HK-2 (cell line): ENCODE measurements around the gene NEURL4.
"Not testable (repeated sequence)": the region's sequence is repeated elsewhere in the genome, so short reads cannot be mapped to it uniquely, and the experiment has no call there.

Experiments used
- DNase-seq: peaks from one replicate; pipeline ENCODE4 v3.0.0-alpha.2; 2018; ENCODE audit not compliant: unreplicated experiment

The NEURL4 gene

DNA sequence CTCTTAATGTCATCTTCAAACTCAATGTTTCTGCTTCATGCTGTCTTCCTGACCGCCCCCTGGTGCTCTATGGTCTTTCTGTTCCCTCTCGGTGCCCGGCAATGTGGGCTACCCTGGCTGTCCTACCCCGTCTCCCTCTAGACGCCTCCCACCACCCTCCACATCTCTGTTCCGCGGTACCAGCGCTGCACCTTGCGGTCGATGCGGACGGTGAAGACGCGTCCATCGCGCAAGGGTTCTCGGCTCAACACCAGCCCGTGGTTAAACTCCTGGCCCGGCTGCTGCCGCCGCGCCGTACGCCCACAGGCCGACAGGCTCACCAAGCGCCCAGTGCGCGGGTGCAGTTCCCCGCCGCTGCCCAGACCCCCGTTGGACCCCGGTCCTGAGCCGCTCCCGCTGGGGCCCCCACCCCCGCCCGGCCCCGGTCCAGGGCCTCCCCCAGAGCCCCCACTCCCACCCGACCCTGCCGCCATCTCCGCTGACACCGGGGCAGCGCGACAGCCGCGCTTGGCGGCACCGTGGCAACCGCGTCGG is at the start of gene NEURL4:
NEURL4 (minus strand) TSS at position 496 of the 534 bp plus-strand sequence; CDS start at position 473, 23 bp downstream.
- DNase-seq = no peak

DNA sequence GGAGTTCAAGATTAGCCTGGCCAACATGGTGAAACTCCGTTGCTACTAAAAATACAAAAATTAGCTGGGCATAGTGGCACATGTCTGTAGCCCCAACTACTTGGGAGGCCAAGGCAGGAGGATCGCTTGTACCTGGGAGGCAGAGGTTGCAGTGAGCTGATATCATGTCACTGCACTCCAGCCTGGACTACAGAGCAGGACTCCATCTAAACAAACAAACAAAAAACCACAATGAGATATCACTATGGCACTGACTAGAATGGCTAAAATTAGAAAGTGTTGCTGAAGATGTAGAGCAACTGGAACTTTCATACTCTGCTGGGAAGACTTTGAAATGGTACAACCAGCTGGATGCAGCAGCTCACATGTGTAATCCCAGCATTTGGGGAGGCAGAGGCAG is 45.2 kb upstream of the NEURL4 start:
- no peak for DNase-seq

DNA sequence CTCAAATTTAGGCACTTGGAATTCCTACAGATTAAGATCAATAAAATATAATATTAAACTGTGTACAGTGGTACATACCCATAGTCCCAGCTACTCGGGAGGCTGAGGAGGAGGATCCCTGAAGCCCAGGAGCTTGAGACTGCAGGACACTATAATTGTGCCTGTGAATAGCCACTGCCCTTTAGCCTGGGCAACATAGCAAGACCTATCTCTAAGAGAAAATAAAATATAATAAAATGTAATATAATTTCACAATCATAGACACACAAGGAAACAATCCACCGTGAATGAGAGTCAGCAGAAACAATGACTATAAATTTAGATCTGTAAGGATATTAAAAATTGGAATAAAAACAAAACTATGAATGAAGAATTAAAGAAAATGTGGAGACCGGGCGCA is 41.7 kb upstream of the NEURL4 start:
- DNase-seq = no peak

DNA sequence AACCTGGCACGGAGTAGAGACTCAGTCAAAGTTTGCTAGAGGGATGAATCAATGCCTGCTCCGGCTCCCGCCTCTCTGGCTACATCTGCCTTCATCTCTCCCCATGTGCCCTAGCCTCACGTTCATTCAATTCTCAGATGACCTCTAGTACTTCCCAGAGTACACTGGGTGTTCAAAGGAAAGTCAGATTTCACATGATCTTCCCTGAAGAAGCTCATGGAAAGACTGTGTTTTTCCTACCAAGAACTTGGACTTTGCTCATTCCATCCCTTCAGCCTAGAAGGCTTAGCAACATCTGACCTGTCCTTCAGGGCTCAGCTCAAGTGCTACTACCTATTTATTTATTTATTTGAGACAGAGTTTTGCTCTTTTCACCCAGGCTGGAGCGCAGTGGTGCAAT is 40.7 kb upstream of the NEURL4 start:
- no peak for DNase-seq

DNA sequence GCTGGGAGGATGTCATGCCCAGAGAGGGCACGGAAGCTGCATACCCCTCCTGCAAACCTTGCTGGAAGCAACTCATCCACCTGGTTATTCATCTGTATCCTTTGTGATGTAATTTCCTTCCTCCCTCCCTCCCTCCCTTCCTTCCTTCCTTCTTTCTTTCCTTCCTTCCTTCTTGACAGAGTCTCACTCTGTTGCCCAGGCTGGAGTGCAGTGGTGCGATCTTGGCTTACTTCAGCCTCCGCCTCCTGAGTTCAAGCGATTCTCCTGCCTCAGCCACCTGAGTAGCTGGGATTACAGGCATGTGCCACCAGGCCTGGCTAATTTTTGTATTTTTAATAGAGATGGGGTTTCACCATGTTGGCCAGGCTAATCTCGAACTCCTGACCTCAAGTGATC is 39.5 kb upstream of the NEURL4 start:
- not testable (repeated sequence) for DNase-seq

DNA sequence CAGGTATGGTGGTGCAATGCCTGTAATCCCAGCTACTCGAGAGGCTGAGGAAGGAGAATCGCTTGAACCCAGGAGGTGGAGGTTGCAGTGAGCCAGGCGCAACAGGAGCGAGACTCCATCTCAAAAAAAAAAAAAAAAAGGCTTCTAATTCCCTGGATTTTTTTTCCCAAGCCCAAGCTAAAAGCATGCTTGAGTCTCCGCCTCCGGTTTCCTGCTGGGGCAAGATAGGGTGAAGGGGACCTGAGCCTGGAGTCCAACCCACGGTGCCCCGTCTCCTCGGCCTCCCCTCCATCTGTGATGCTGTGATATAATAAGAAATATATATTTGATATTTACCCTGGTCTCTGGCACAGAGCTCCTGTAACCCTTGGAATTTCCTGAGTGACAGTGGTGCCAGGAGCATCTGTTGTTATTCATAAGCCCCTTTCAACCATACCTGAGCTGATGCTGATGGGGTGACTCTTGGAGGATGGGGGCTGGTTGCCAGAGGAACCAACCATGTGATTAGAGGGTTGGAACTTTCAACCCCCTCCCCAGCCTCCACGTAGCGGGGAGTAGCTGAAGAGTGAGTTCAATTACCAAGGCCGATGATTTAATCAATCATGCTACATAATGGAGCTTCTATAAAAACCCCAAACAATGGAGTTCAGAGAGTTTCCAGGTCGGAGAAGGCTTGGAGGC is 38.9 kb upstream of the NEURL4 start:
- DNase-seq = no peak

DNA sequence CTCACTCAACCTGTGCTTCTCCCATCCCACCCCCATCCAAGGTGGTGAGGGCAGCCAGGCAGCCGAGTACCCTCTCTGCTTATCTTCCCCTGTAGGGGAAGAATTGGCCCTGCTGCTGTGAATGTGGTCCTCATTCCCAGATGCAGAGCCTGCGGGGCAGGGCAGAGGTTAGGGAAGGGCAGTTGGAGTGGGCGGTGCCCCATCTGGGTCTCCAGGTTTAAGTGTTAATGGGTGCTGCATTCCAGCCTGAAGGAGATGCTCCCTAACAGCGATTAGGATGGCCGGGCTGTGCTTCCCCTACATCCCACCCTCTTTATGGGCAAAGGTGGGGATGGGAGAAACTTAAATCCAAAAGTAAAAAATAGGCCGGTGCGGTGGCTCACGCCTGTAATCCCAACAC is 37.9 kb upstream of the NEURL4 start:
- no peak for DNase-seq

DNA sequence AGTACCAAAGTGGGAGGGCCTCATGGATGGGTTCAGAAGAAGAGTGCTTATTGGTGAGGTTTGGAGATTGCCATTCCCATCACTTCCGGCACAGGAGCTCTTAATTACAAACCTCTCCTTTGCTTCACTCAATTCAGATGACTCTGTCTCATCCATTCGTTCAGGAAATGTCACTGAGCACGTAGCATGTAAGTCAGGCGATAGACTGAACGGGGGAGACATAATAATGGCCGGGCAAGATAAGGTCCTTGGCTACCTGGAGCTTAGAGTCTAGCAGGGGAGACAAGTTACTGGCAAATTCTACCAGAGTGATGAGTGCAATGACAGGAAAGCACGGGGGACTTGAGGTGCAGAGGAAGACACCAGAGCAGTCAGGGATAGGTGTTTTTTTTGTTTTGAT is 36.8 kb upstream of the NEURL4 start:
- not testable (repeated sequence) for DNase-seq

DNA sequence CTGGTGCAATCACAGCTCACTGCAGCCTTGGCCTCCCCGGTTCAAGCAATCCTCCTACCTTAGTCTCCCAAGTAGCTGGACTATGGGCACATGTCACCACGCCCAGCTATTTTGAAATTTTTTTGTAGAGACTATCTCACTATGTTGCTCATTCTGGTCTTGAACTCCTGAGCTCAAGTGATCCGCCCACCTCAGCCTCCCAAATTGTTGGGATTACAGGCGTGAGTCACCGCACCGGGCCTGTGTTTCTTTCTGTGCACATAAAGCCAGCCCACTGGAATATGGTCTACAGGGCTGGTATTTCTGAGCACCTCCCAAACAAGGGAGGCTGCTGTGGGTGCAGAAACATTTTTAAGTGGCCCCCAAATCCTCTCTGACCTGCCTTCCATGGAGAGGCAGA is 34.2 kb upstream of the NEURL4 start:
- no peak for DNase-seq

DNA sequence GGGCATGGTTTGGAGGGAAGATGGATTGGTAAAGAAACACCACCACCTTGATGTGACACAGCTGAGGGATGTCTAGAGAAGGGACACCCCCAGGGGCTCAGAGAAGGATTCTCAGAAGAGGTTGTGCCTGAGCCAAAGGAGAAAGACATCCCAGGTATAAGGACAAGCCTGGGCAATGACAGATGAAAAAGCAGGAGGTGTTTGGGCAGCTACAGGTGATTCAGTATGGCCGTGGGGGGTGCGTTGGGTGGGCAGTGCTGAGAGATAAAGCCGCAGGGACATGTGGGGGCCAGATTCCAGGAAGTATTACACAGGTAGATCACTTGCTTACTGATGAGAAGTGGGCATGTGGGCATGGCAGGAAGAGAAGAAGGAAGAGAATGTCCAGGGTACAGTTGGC is 32.8 kb upstream of the NEURL4 start:
- DNase-seq = no peak

DNA sequence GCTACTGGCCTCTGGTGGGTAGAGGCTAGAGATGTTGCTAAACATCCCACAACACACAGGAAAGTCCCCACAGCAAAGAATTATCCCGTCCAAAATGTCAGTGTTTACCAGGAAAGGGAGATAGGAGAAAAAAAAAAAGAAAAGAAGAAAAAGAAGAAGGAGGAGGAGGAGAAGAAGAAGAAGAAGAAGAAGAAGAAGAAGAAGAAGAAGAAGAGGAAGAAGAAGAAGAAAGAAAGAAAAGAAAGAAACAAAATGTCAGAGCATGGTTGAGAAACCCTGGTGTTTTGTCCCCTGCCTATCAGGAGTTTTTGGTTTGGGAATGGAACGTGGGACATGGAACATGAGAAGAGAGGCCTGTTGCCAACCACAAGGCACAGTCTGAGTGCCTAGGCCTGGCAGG is 28.2 kb upstream of the NEURL4 start:
- no peak for DNase-seq

DNA sequence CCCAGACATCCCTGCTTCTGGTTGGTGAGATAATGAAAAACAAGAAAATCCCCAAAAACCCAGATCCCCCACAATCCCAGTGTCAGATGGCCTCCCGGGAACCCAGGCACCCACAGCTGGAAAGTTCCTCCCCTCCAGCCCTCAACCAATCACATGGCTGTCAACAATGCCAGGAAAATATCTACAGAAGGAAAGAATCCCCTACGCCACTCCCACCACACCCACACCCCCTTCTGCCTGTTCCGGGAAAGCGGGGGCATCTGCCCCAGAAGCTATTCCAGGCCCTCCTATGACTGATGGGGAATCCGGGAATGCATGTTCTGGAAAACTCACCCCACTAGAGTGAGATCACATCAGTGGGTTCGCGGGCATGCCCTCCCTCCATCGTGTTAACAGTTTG is 27.6 kb upstream of the NEURL4 start:
- no peak for DNase-seq

DNA sequence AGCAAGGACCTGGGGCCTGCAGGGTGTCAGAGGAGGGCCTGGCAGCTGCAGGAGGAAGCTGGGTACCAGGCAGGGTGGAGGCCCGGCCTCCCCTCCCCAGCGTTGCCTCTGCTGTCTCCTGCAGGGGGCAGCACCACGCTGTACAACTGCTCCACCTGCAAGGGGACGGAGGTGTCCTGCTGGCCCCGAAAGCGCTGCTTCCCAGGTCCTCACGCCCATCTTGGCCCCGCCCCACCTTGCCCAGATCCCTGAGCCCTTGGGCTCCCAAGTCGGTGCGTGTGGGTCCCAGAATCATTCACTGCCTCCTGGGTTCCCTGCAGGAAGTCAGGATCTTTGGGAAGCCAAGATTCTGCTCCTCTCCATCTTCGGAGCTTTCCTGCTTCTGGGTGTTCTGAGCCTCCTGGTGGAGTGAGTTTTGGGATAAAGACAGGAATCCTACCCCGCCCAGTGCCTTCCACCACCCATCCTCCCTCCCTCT is 27.0 kb upstream of the NEURL4 start:
- DNase-seq = peak; percentile 85

DNA sequence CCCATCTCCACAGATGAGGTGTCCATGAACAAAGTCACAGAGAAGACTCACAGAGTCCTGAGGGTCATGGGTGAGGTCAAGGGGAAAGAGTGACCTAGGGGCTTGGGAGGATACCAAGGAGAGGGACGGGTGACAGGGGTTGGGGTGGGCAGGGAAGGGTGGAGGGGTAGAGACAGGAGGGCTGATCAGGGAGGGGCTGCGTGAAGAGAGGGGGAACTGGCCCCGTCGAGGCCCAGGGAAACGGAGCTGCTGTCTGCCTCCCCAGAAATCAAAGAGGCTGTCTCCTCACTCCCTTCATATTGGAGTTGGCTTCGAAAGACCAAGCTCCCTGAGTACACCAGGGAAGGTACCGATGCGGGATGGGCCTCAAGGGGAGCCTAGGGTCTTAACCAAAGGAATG is 26.4 kb upstream of the NEURL4 start:
- DNase-seq = no peak

DNA sequence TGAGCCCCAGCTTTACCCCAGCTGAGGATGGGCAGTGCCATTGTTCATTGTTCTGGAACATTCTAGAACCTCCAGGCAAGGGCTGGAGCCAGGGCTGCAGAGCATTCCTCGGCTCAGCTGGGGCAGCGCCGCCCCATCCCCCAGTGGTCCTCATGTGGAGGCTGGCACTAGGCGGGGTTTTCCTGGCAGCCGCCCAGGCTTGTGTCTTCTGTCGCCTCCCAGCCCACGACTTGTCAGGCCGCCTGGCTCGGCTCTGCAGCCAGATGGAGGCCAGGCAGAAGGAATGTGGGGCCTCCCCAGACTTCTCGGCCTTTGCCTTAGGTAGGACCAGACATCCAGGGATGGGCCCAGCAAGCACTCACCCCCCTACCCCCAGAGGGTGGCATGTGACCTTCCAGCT is 25.9 kb upstream of the NEURL4 start, which contains the start of gene TMEM95:
TMEM95 (plus strand) TSS at position 104 of the 400 bp plus-strand sequence; CDS start at position 153, 49 bp downstream.
- peak; percentile 68 for DNase-seq

DNA sequence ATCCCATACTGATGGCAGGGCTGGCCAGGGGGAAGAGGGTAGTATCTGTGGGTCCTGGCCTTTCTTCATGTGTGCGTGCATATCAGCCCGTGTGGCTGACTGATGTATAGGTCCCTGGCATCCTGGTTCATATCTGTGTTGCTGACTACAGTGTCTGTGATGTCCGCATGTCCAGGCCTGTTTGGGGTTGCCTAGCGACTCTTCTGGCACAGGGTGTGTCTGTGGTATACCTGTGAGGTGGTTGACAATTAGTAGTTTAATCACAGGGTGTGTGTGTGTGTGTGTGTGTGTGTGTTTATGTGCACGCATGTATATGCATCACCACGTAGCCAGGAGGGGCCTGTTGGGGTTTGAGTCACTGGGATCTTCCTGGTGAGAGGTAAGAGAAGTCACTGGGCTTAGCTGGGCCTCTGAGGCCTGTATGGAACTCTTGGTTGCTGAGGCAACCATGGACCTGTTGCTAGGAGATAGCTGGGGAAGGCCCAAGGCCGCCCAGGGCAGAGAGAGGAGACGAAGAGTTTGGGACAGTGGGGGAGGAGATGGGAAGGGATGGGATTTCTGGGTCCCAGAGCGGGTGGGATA is 25.2 kb upstream of the NEURL4 start:
- DNase-seq = no peak

DNA sequence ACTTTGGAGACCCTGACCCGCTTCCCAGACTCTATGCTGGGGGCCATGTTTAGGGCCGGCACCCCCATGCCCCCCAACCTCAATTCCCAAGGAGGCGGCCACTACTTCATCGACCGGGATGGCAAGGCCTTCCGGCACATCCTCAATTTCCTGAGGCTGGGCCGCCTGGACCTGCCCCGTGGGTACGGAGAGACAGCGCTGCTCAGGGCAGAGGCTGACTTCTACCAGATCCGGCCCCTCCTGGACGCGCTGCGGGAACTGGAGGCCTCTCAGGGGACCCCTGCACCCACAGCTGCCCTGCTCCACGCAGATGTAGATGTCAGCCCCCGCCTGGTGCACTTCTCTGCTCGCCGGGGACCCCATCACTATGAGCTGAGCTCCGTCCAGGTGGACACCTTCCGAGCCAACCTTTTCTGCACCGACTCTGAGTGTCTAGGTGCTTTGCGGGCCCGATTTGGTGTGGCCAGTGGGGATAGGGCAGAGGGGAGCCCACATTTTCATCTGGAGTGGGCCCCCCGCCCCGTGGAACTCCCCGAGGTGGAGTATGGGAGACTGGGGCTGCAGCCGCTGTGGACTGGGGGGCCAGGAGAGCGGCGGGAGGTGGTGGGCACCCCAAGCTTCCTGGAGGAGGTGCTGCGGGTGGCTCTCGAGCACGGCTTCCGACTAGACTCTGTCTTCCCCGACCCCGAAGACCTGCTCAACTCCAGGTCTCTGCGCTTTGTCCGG is 23.9 kb upstream of the NEURL4 start:
- no peak for DNase-seq

DNA sequence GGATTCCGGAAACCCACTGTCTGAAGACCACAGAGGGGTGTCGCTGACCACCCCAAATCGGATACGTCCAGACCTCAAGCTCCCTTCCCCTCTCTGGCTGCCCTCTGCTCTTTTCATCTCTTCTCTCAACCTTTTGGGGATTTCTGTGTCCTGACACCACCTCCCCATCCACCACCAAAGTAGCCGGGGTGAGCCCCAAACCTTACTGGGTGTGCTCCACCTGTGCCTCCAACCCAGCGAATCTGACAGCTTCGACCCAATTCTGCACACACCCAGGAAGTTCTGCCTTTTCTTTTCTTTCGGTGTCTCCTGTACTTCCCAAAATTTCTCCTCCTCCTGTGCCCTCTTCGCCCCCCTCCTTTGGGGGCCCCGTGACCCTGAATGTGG is 23.4 kb upstream of the NEURL4 start:
- no peak for DNase-seq

DNA sequence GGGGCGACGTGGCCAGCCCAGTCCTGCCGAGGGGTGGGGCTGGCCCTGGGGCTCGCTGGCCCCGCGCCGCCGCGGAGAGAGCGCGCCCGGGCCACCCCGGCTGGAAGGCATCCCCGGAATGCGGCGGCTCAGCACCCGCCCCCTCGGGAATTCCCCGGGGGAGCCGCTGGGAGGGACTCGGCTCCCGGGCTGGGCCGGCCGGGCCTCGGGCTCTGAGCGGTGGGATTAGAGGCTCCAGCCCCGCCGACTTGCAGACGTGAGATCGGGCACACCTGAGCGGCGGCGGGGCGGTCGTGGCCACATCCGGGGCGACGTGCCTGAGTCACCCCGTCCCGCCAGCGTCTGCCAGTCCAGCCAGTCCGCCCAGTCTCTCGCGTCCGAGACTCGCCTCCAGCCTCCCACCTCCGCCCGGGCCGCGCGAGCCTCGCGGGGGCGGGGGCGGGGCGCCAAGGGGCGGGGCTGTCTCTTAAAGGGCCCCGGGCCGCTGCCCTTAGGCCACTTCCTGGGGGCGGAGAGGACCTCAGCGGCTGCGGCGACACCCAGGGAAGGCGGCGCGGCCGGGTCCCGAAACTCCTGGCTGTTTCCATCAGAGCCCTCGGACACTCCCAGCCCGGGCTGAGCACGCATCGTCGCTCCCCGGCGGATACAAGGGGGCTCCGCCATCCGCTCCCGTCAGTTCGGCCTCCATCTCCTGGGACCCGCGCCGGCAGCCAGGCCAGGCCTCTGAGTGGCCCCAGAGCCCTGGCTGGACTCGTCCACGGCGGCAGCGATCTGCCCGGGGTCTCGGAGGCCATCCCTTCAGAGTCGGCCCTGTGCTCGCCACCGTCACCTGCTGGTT is 22.7 kb upstream of the NEURL4 start, which contains the start of gene KCTD11:
KCTD11 (plus strand) TSS at position 498 of the 838 bp plus-strand sequence.
- DNase-seq = peak; percentile 99

DNA sequence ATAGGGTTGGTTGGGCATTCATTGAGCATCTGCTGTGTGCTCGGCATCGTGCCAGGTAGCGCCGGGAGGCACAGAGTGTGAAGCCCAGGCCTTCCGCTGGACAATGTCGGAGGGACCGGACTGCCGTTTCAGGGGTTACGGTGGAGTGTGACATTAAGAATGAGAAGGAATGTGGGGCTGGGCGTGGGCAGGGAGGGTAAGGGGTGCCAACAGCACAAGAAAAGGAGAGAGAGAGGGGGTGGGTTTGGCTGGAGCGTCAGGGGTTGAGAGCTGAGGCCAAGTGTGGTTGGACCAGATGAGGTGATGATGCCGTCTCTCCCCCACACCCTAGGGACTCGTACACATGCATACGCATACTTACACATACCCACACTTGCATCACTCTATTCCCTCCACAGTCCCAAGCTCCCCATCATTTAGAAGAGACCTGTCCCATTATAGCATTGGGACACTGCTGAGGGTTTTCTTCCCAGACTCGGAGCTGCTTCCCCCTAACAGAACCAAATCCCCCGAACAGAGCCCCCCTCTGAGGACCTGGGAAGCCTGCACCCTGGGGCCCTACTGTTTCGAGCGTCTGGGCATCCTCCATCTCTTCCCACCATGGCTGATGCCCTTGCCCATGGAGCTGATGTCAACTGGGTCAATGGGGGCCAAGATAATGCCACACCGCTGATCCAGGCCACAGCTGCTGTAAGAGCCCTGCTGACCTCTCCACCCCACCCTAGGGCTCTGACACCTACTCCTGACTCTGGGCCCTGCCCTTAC is 19.5 kb upstream of the NEURL4 start:
- no peak for DNase-seq
